OCI-LY7 (cell line): Measurements from ENCODE around the gene ANKS4B. TPM values are rescaled to one million over a fixed set of nuclear protein-coding genes. Genes with fewer than 3 reads are reported as not detected.
"Not testable (repeated sequence)": the region's sequence is repeated elsewhere in the genome, so short reads cannot be mapped to it uniquely, and the experiment has no call there.

ENCODE experiments used
- BruUV-seq: library from RNA; stranded (reverse); fragments of 400-500 nt; replicated peaks from 2 replicates; lab custom pipeline; 2021; lab: Mats Ljungman, UMichigan
- CTCF ChIA-PET: fragments of 300-600 bp; sonication (Branson Sonifier 250); formaldehyde crosslinking; loops from one replicate; lab custom pipeline; 2022; ENCODE audit warnings: antibody characterized with exemption; ENCODE audit not compliant: unreplicated experiment; lab: Charles Lee
- POLR2A ChIA-PET: fragments of 300-600 bp; sonication (Branson Sonifier 250); formaldehyde crosslinking; loops from one replicate; lab custom pipeline; 2022; ENCODE audit warnings: antibody characterized with exemption; lab: Charles Lee
- DNase-seq: peaks from one replicate; pipeline ENCODE4 v3.0.0-alpha.2; 2015; ENCODE audit warnings: low spot score
- H2AFZ ChIP-seq: fragments of 200-600 bp; sonication (generic), shearing (Covaris generic); 2 replicates; pipeline ENCODE4 v1.6.1; 2014; ENCODE audit warnings: mild to moderate bottlenecking, antibody characterized with exemption, low read length, moderate library complexity
- H3K27ac ChIP-seq: fragments of 200-600 bp; sonication (generic); 2 replicates; pipeline ENCODE4 v1.5.1; 2014; ENCODE audit warnings: mixed run types, low read depth, mild to moderate bottlenecking, moderate library complexity, low read length, inconsistent platforms; ENCODE audit not compliant: poor library complexity, severe bottlenecking
- H3K36me3 ChIP-seq: fragments of 200-600 bp; sonication (generic); 2 replicates; pipeline ENCODE4 v1.6.1; 2014; ENCODE audit warnings: mild to moderate bottlenecking, antibody characterized with exemption, low read length, moderate library complexity, mixed read lengths; ENCODE audit not compliant: insufficient read depth
- H3K4me1 ChIP-seq: fragments of 200-600 bp; sonication (generic); 2 replicates; pipeline ENCODE4 v1.5.1; 2014; ENCODE audit warnings: mild to moderate bottlenecking, low read length; ENCODE audit not compliant: insufficient read depth, poor library complexity, severe bottlenecking
- H3K4me2 ChIP-seq: fragments of 200-600 bp; sonication (generic); 2 replicates; pipeline ENCODE4 v1.6.1; 2014; ENCODE audit warnings: mild to moderate bottlenecking, low read length
- H3K4me3 ChIP-seq: fragments of 200-600 bp; sonication (generic); 2 replicates; pipeline ENCODE4 v1.5.1; 2014; ENCODE audit warnings: mild to moderate bottlenecking, low read depth, low read length; ENCODE audit not compliant: poor library complexity, severe bottlenecking
- H3K79me2 ChIP-seq: fragments of 200-600 bp; sonication (generic); 2 replicates; pipeline ENCODE4 v1.6.1; 2016; ENCODE audit warnings: low read depth, mild to moderate bottlenecking, low read length, moderate library complexity, mixed read lengths; ENCODE audit not compliant: insufficient read depth
- H3K9me2 ChIP-seq: fragments of 200-600 bp; sonication (generic); 2 replicates; pipeline ENCODE4 v1.6.1; 2016; ENCODE audit warnings: mild to moderate bottlenecking, low read length, mixed read lengths; ENCODE audit not compliant: insufficient read depth
- H3K9me3 ChIP-seq: fragments of 200-600 bp; sonication (generic); 2 replicates; pipeline ENCODE4 v1.6.1; 2014; ENCODE audit warnings: mild to moderate bottlenecking, mixed run types, low read length, mixed read lengths
- H4K20me1 ChIP-seq: fragments of 200-600 bp; sonication (generic); 2 replicates; pipeline ENCODE4 v1.6.1; 2014; ENCODE audit warnings: mild to moderate bottlenecking, antibody characterized with exemption, low read length, moderate library complexity, mixed read lengths; ENCODE audit not compliant: insufficient read depth
- CTCF ChIP-seq: fragments of 200-600 bp; sonication (generic); conservative IDR thresholded peaks from 2 replicates; pipeline ENCODE4 v1.5.1; 2014; ENCODE audit warnings: mild to moderate bottlenecking, antibody characterized with exemption, low read length, moderate library complexity, mixed read lengths
- EZH2phosphoT487 ChIP-seq: fragments of 200-600 bp; sonication (generic); IDR thresholded peaks from 2 replicates; pipeline ENCODE4 v1.6.1; 2018; ENCODE audit warnings: low read depth, borderline replicate concordance, mild to moderate bottlenecking, mixed run types, antibody characterized with exemption, low read length, moderate library complexity, mixed read lengths
- intact Hi-C: fragments of 100-400 bp; cut with micrococcal nuclease; formaldehyde crosslinking; loops from one replicate; pipeline ENCODE4 v1.10.0; 2022; ENCODE audit not compliant: unreplicated experiment
- total RNA-seq, 2 experiments: library from RNA; depleted of rRNA in 1 of 2; stranded (reverse); fragments of >200 nt in 1 of 2; shearing (Covaris generic) in 1 of 2; gene quantifications; 2 replicates each; pipeline ENCODE4 v1.2.3, GENCODE V29; 2014 to 2022

Gene ANKS4B
- total RNA-seq, 2 experiments from 2014 or later: not detected

- POLR2A ChIA-PET: no interaction called here
- H3K4me3 ChIP-seq: no peak overlapping the region
- H2AFZ ChIP-seq: no peak overlapping the region
- BruUV-seq: no TSS peak
- H4K20me1 ChIP-seq: no peaks in the 10 kb centered on the region
- H3K36me3 ChIP-seq: no peaks in the 10 kb centered on the region
- TF ChIP-seq EZH2phosphoT487: no peak
- TF ChIP-seq CTCF: no peak
- no peaks in the 10 kb centered on the region for H3K79me2 ChIP-seq
- no peaks in the 10 kb centered on the region for H3K9me2 ChIP-seq
- H3K4me1 ChIP-seq: no peaks in the 10 kb centered on the region
- CTCF ChIA-PET: no interaction called here
- H3K27ac ChIP-seq: no peak overlapping the region
- H3K4me2 ChIP-seq: no peak overlapping the region
- DNase-seq: no peak
- no peaks in the 10 kb centered on the region for H3K9me3 ChIP-seq
- intact Hi-C loops: no loop called here
Observed at GRCh38 chr16:21194771-21195301, 38.7 kb upstream of the ANKS4B start.

- H3K4me1 ChIP-seq, H2AFZ ChIP-seq, H4K20me1 ChIP-seq, CTCF ChIA-PET, H3K4me2 ChIP-seq, H3K27ac ChIP-seq, H3K4me3 ChIP-seq, H3K36me3 ChIP-seq, H3K9me2 ChIP-seq, BruUV-seq, H3K79me2 ChIP-seq, POLR2A ChIA-PET, intact Hi-C loops, H3K9me3 ChIP-seq, DNase-seq: not testable (repeated sequence)
Observed at GRCh38 chr16:21195330-21195729, 38.2 kb upstream of the ANKS4B start.

GRCh38 chr16:21197112-21197511 lies 36.4 kb upstream of the ANKS4B start:
- POLR2A ChIA-PET: interaction anchor here (1.1 kb wide), 1 partner anchor 36 kb away, joined by 3 read pairs; no protein-coding TSS in a partner anchor

More at GRCh38 chr16:21197112-21197511, 36.4 kb upstream of the ANKS4B start:
- H2AFZ ChIP-seq: no peak overlapping the region
- no peak overlapping the region for H3K4me2 ChIP-seq
- CTCF ChIA-PET: no interaction called here
- H3K79me2 ChIP-seq: no peaks in the 10 kb centered on the region
- BruUV-seq: no TSS peak
- DNase-seq: no peak
- H3K9me2 ChIP-seq: no peaks in the 10 kb centered on the region
- no peaks in the 10 kb centered on the region for H3K4me1 ChIP-seq
- H3K9me3 ChIP-seq: no peaks in the 10 kb centered on the region
- H3K27ac ChIP-seq: no peak overlapping the region
- TF ChIP-seq EZH2phosphoT487 (no peak), CTCF (no peak)
- no peaks in the 10 kb centered on the region for H4K20me1 ChIP-seq
- no peak overlapping the region for H3K4me3 ChIP-seq
- H3K36me3 ChIP-seq: no peaks in the 10 kb centered on the region
- intact Hi-C loops: no loop called here
